22Rv1 (cell line): ENCODE measurements around the gene PEAK3.
"Not testable (repeated sequence)": the region's sequence is repeated elsewhere in the genome, so short reads cannot be mapped to it uniquely, and the experiment has no call there.

Experiments used
- H3K27ac ChIP-seq: fragments of 450-650 bp; 2 replicates; pipeline ENCODE4 v1.5.1; 2017
- CTCF ChIP-seq: fragments of 450-650 bp; IDR thresholded peaks from 2 replicates; pipeline ENCODE4 v1.5.1; 2017; ENCODE audit warnings: mild to moderate bottlenecking
- ZFX ChIP-seq: fragments of 450-650 bp; IDR thresholded peaks from 2 replicates; pipeline ENCODE4 v1.6.1; 2017; ENCODE audit warnings: antibody characterized with exemption, borderline replicate concordance

Gene PEAK3

GRCh38 chr19:2288338-2288817 is 6.4 kb upstream of the PEAK3 start:
- no peak overlapping the region for H3K27ac ChIP-seq

GRCh38 chr19:2287585-2288337 is 5.8 kb upstream of the PEAK3 start:
- no peak for TF ChIP-seq CTCF
- TF ChIP-seq ZFX = no peak
- no peak overlapping the region for H3K27ac ChIP-seq

More at GRCh38 chr19:2288338-2288817, 6.4 kb upstream of the PEAK3 start:
- TF ChIP-seq ZFX = no peak
- TF ChIP-seq CTCF = no peak

GRCh38 chr19:2286402-2287140 is 4.6 kb upstream of the PEAK3 start:
- H3K27ac ChIP-seq = no peak overlapping the region

GRCh38 chr19:2283835-2284507 is 2.0 kb upstream of the PEAK3 start:
- no peak for TF ChIP-seq ZFX
- no peak for TF ChIP-seq CTCF
- no peak overlapping the region for H3K27ac ChIP-seq

More at GRCh38 chr19:2286402-2287140, 4.6 kb upstream of the PEAK3 start:
- TF ChIP-seq ZFX (no peak), CTCF (no peak)

GRCh38 chr19:2282862-2283237 is 875 bp upstream of the PEAK3 start:
- no peak overlapping the region for H3K27ac ChIP-seq
- TF ChIP-seq ZFX = no peak
- TF ChIP-seq CTCF = no peak

GRCh38 chr19:2281265-2282061 is 512 bp downstream of the PEAK3 start:
- not testable (repeated sequence) for H3K27ac ChIP-seq

GRCh38 chr19:2280633-2281264 is 1.2 kb downstream of the PEAK3 start:
- TF ChIP-seq ZFX (no peak), CTCF (no peak)
- no peak overlapping the region for H3K27ac ChIP-seq
